ENCODE measurements around the gene ANP32B. TPM values are rescaled to one million over a fixed set of nuclear protein-coding genes. Genes with fewer than 3 reads are reported as not detected.
"Not testable (repeated sequence)": the region's sequence is repeated elsewhere in the genome, so short reads cannot be mapped to it uniquely, and the experiment has no call there.

The ANP32B gene
- total RNA-seq, 2 donors from 2014 or later, result 133 to 183 TPM

DNA sequence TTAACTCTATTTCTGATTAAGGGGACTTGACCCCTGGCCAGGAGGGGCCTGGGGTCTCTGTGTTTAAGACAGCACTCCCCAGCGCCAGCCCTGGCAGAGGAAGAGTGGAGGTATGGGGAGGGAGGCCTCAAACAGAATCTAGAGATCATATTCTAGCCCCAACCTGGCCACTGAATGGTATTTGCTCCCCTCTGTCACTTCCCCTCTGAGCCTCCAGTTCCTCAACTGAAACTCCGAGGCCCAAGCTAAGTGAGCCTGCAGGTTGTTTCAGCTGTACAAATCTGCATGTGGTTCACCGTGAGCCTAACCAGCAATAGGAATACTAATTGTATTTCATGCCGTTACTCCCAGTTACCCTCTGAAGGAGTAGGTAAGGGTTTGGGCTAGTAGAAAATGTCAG is 36.0 kb downstream of the ANP32B start:
- Histone ChIP-seq H3K27me3 (no peaks in the 10 kb centered on the region), H3K4me3 (no peak overlapping the region), H3K27ac (peak overlapping the region; percentile 49), H3K4me1 (no peaks in the 10 kb centered on the region), H3K36me3 (peaks cover 11% of the 10 kb centered on the region), H3K9ac (ENCODE audit: low read depth in 2 of 2, low read length in 2 of 2) (peak overlapping the region in 1 of 2 donors; percentile 52), H3K9me3 (no peaks in the 10 kb centered on the region)
- DNase-seq, result no peak
- TF ChIP-seq, protein P1, sequence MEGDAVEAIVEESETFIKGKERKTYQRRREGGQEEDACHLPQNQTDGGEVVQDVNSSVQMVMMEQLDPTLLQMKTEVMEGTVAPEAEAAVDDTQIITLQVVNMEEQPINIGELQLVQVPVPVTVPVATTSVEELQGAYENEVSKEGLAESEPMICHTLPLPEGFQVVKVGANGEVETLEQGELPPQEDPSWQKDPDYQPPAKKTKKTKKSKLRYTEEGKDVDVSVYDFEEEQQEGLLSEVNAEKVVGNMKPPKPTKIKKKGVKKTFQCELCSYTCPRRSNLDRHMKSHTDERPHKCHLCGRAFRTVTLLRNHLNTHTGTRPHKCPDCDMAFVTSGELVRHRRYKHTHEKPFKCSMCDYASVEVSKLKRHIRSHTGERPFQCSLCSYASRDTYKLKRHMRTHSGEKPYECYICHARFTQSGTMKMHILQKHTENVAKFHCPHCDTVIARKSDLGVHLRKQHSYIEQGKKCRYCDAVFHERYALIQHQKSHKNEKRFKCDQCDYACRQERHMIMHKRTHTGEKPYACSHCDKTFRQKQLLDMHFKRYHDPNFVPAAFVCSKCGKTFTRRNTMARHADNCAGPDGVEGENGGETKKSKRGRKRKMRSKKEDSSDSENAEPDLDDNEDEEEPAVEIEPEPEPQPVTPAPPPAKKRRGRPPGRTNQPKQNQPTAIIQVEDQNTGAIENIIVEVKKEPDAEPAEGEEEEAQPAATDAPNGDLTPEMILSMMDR (IDR thresholded peaks at IDR 0.05), result no peak
- intact Hi-C loops (cut with DNase I), result no loop called here

GRCh38 chr9:98019869-98020268 is 36.7 kb downstream of the ANP32B start:
- DNase-seq, result peak; percentile 64
- H3K36me3 ChIP-seq; H3K27me3 ChIP-seq; H3K9me3 ChIP-seq; H3K4me1 ChIP-seq; intact Hi-C loops (cut with DNase I); H3K9ac ChIP-seq (ENCODE audit: low read depth in 2 of 2, low read length in 2 of 2); H3K4me3 ChIP-seq: not testable (repeated sequence)
- peak overlapping the region; percentile 49 for H3K27ac ChIP-seq

GRCh38 chr9:98020476-98021145 is 37.5 kb downstream of the ANP32B start:
- no peak overlapping the region for H3K9ac ChIP-seq (ENCODE audit: low read depth in 2 of 2, low read length in 2 of 2)
- no peak for DNase-seq
- no peak overlapping the region for H3K4me3 ChIP-seq
- H3K36me3 ChIP-seq, result no peaks in the 10 kb centered on the region
- no peaks in the 10 kb centered on the region for H3K27me3 ChIP-seq
- no peaks in the 10 kb centered on the region for H3K9me3 ChIP-seq
- H3K27ac ChIP-seq, result no peak overlapping the region
- intact Hi-C loops (cut with DNase I), result no loop called here
- no peaks in the 10 kb centered on the region for H3K4me1 ChIP-seq
- TF ChIP-seq, protein P1 (IDR thresholded peaks at IDR 0.05), result no peak

GRCh38 chr9:98021306-98022040 is 38.3 kb downstream of the ANP32B start:
- Histone ChIP-seq H3K27me3 (no peaks in the 10 kb centered on the region), H3K9me3 (no peaks in the 10 kb centered on the region), H3K4me3 (no peak overlapping the region), H3K36me3 (no peaks in the 10 kb centered on the region), H3K9ac (ENCODE audit: low read depth in 2 of 2, low read length in 2 of 2) (no peak overlapping the region), H3K27ac (no peak overlapping the region), H3K4me1 (no peaks in the 10 kb centered on the region)
- intact Hi-C loops (cut with DNase I), result no loop called here
- DNase-seq, result no peak
- TF ChIP-seq, protein P1 (IDR thresholded peaks at IDR 0.05), result no peak

- intact Hi-C loops (cut with DNase I), result no loop called here
- Histone ChIP-seq H3K9me3 (no peaks in the 10 kb centered on the region), H3K4me1 (no peaks in the 10 kb centered on the region), H3K4me3 (no peak overlapping the region), H3K9ac (ENCODE audit: low read depth in 2 of 2, low read length in 2 of 2) (no peak overlapping the region), H3K36me3 (no peaks in the 10 kb centered on the region), H3K27ac (no peak overlapping the region), H3K27me3 (no peaks in the 10 kb centered on the region)
- no peak for DNase-seq
- TF ChIP-seq, protein P1 (IDR thresholded peaks at IDR 0.05), result no peak
Observed at GRCh38 chr9:98022447-98022846, 39.3 kb downstream of the ANP32B start.

DNA sequence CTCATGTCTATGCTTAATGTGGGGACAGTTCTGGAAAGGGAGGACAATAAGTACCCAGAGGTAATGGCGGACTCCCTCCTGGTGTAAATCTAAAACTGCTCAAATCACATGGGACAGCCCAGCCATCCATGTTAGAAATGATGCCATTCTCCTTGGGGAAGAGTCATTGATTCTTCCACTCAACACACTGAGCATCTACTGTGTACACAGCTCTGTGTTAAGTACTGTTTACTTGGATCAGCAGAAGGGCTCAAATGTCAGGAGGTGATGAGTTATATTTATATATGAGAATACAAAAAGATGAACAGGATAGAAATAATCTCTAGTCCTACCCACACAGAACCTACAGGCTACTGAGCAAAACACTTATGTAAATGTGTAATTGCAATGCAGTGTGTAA is 41.6 kb downstream of the ANP32B start:
- Histone ChIP-seq H3K36me3 (no peaks in the 10 kb centered on the region), H3K4me1 (no peaks in the 10 kb centered on the region), H3K4me3 (no peak overlapping the region), H3K27me3 (no peaks in the 10 kb centered on the region), H3K27ac (no peak overlapping the region), H3K9ac (ENCODE audit: low read depth in 2 of 2, low read length in 2 of 2) (no peak overlapping the region), H3K9me3 (no peaks in the 10 kb centered on the region)
- intact Hi-C loops (cut with DNase I), result no loop called here
- TF ChIP-seq, protein P1 (IDR thresholded peaks at IDR 0.05), result no peak
- DNase-seq, result no peak
